ENCODE measurements around the gene ACTR5. TPM values are rescaled to one million over a fixed set of nuclear protein-coding genes. Genes with fewer than 3 reads are reported as not detected.
A peak's percentile ranks its signal among the peaks of the same experiment; 100 is the strongest.

ACTR5 gene
- total and polyA plus RNA-seq, 2 donors (not counting 1 experiment from before 2014, with no cell fraction given) = 4.4 to 5.9 TPM

DNA sequence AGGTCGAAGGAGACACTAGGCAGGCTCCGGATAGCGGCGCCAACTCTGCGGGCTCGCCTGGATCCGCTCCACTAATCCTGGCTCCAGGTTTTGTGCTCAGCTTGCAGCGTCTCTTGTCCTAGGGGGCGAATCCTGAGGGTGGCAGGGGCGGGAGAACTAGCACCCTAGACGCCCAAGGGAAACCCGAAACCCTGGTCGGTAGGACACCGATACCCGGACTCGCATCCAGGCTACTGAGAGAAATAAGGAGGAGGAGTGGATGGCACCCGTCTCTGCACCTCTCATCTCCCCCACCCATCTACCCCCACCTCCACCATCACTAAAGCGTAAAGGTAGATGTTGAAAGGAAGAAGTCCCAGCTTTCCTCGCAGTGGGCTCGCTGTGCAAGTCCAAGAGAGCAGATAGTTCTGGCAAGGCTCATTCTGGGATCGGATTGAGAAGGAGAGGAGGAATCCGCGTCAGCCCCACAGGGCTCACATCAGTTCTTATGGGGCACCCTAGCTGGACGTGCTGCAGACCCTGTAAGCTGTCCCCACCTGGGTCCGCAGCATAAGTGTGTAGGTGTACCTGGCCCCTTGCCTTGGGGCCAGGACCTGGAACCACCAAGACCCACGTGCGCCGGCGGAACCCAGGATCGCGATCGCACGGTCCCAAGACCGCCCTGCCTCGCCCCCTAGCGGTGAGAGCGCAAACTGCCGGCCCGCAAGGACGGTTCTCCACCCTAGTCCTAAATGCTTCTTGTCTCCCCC lies 17.1 kb upstream of the ACTR5 start:
- no peak overlapping the region for H3K27ac ChIP-seq (ENCODE audit: insufficient read depth, low read length)
- H2AFZ ChIP-seq (ENCODE audit: low read length) = peak overlapping the region; percentile 53
- H3K36me3 ChIP-seq (ENCODE audit: control insufficient read depth, insufficient read depth, low read length) = no peaks in the 10 kb centered on the region
- H3K4me2 ChIP-seq (ENCODE audit: extremely low read depth, insufficient read depth, low read length) = peak overlapping the region; percentile 68
- H3K9ac ChIP-seq (ENCODE audit: insufficient read depth, low read length) = no peak overlapping the region
- no peaks in the 10 kb centered on the region for H3K4me1 ChIP-seq (ENCODE audit: control insufficient read depth, extremely low read depth, insufficient read depth, low read length)
- no peaks in the 10 kb centered on the region for H3K79me2 ChIP-seq (ENCODE audit: control insufficient read depth, insufficient read depth, low read length)
- DNase-seq (ENCODE audit: low read depth in 2 of 2) = peak; percentile 31 to 50
- H3K9me3 ChIP-seq (ENCODE audit: control insufficient read depth, insufficient read depth, low read depth, low read length) = no peaks in the 10 kb centered on the region
- no peaks in the 10 kb centered on the region for H4K20me1 ChIP-seq (ENCODE audit: control insufficient read depth, extremely low read depth, insufficient read depth, low read length)
- peak; percentile 53 for TF ChIP-seq EZH2 (IDR thresholded peaks at IDR 0.05; ENCODE audit: low read length, missing control alignments)
- TF ChIP-seq, protein P1, sequence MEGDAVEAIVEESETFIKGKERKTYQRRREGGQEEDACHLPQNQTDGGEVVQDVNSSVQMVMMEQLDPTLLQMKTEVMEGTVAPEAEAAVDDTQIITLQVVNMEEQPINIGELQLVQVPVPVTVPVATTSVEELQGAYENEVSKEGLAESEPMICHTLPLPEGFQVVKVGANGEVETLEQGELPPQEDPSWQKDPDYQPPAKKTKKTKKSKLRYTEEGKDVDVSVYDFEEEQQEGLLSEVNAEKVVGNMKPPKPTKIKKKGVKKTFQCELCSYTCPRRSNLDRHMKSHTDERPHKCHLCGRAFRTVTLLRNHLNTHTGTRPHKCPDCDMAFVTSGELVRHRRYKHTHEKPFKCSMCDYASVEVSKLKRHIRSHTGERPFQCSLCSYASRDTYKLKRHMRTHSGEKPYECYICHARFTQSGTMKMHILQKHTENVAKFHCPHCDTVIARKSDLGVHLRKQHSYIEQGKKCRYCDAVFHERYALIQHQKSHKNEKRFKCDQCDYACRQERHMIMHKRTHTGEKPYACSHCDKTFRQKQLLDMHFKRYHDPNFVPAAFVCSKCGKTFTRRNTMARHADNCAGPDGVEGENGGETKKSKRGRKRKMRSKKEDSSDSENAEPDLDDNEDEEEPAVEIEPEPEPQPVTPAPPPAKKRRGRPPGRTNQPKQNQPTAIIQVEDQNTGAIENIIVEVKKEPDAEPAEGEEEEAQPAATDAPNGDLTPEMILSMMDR (conservative IDR thresholded peaks at IDR 0.05 in 1 of 2, IDR thresholded peaks at IDR 0.05 in 1 of 2; ENCODE audit: low read depth in 1 of 2, low read length in 2 of 2) = peak; percentile 81 to 94
- H3K4me3 ChIP-seq (replicated peaks in 1 of 4; ENCODE audit: control extremely low read depth in 1 of 4, insufficient read depth in 1 of 4, low read depth in 3 of 4, low read length in 4 of 4) = peak overlapping the region; percentile 14 to 35 (median 20)
- H3K27me3 ChIP-seq (ENCODE audit: control insufficient read depth, insufficient read depth, low read length) = peaks cover 67% of the 10 kb centered on the region

DNA sequence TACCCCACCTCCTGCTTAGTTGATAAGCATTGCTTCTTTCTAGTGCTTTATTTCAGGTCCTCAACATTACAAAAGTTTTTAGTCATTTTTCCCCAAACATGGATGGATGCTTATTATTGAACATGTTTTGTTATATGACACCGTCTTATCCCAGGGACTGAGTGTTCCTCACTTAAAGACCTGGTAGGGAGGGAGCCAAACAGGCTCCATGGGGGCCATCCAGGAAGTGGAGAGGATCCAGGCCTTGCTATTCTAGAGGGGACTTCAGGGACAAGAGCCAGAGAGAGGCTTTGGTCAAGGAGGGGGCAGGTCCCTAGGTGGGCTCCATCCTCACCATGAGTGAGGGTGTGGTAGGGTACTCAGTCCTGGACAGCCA lies 16.5 kb upstream of the ACTR5 start:
- Histone ChIP-seq H3K27ac (ENCODE audit: insufficient read depth, low read length) (no peak overlapping the region), H3K4me3 (replicated peaks in 1 of 4; ENCODE audit: control extremely low read depth in 1 of 4, insufficient read depth in 1 of 4, low read depth in 3 of 4, low read length in 4 of 4) (no peak overlapping the region), H2AFZ (ENCODE audit: low read length) (no peak overlapping the region), H3K4me1 (ENCODE audit: control insufficient read depth, extremely low read depth, insufficient read depth, low read length) (no peaks in the 10 kb centered on the region), H4K20me1 (ENCODE audit: control insufficient read depth, extremely low read depth, insufficient read depth, low read length) (no peaks in the 10 kb centered on the region), H3K27me3 (ENCODE audit: control insufficient read depth, insufficient read depth, low read length) (peaks cover 61% of the 10 kb centered on the region), H3K79me2 (ENCODE audit: control insufficient read depth, insufficient read depth, low read length) (no peaks in the 10 kb centered on the region), H3K36me3 (ENCODE audit: control insufficient read depth, insufficient read depth, low read length) (no peaks in the 10 kb centered on the region), H3K9me3 (ENCODE audit: control insufficient read depth, insufficient read depth, low read depth, low read length) (no peaks in the 10 kb centered on the region), H3K9ac (ENCODE audit: insufficient read depth, low read length) (no peak overlapping the region), H3K4me2 (ENCODE audit: extremely low read depth, insufficient read depth, low read length) (no peak overlapping the region)
- TF ChIP-seq, protein P1 (conservative IDR thresholded peaks at IDR 0.05 in 1 of 2, IDR thresholded peaks at IDR 0.05 in 1 of 2; ENCODE audit: low read depth in 1 of 2, low read length in 2 of 2) = no peak
- TF ChIP-seq EZH2 (IDR thresholded peaks at IDR 0.05; ENCODE audit: low read length, missing control alignments) = no peak
- DNase-seq (ENCODE audit: low read depth in 2 of 2) = no peak

DNA sequence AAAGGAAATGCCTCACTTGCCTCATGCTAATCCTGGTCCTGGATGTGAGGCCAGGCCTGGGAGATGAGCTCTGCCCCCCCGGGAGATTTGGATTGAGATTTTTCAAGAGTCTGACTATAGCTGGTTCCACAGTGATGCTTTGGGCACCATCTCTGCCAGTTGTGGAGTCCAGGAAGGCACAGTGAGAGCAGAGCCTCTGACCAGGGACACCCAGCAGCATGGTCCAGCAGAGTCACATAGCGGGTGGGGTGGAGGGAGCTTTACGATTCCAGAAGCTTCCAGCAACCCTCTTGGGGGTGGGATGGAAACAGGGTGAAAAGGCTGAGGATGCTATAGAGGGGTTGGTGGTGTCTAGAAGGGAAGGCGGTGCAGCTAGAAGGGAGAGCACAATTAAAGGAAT lies 15.3 kb upstream of the ACTR5 start:
- Histone ChIP-seq H2AFZ (ENCODE audit: low read length) (no peak overlapping the region), H3K27me3 (ENCODE audit: control insufficient read depth, insufficient read depth, low read length) (peaks cover 48% of the 10 kb centered on the region), H4K20me1 (ENCODE audit: control insufficient read depth, extremely low read depth, insufficient read depth, low read length) (no peaks in the 10 kb centered on the region), H3K27ac (ENCODE audit: insufficient read depth, low read length) (no peak overlapping the region), H3K79me2 (ENCODE audit: control insufficient read depth, insufficient read depth, low read length) (no peaks in the 10 kb centered on the region), H3K4me1 (ENCODE audit: control insufficient read depth, extremely low read depth, insufficient read depth, low read length) (no peaks in the 10 kb centered on the region), H3K36me3 (ENCODE audit: control insufficient read depth, insufficient read depth, low read length) (no peaks in the 10 kb centered on the region), H3K4me3 (replicated peaks in 1 of 4; ENCODE audit: control extremely low read depth in 1 of 4, insufficient read depth in 1 of 4, low read depth in 3 of 4, low read length in 4 of 4) (no peak overlapping the region), H3K9ac (ENCODE audit: insufficient read depth, low read length) (no peak overlapping the region), H3K4me2 (ENCODE audit: extremely low read depth, insufficient read depth, low read length) (no peak overlapping the region), H3K9me3 (ENCODE audit: control insufficient read depth, insufficient read depth, low read depth, low read length) (no peaks in the 10 kb centered on the region)
- no peak for DNase-seq (ENCODE audit: low read depth in 2 of 2)
- no peak for TF ChIP-seq EZH2 (IDR thresholded peaks at IDR 0.05; ENCODE audit: low read length, missing control alignments)
- TF ChIP-seq, protein P1 (conservative IDR thresholded peaks at IDR 0.05 in 1 of 2, IDR thresholded peaks at IDR 0.05 in 1 of 2; ENCODE audit: low read depth in 1 of 2, low read length in 2 of 2) = no peak

Data from fibroblast of lung (primary cell).